Occipital lobe (tissue), 2 donors: Measurements from ENCODE around the gene UBL3. TPM values are rescaled to one million over a fixed set of nuclear protein-coding genes. Genes with fewer than 3 reads are reported as not detected.
A peak's percentile ranks its signal among the peaks of the same experiment; 100 is the strongest.

ENCODE experiments used
- DNase-seq: peaks from one replicate; lab custom pipeline; 2025; lab: John Stamatoyannopoulos, UW
- total RNA-seq: library from RNA; depleted of rRNA; stranded (reverse); fragments of >200 nt; gene quantifications from one replicate; pipeline ENCODE4 v1.2.3, GENCODE V29; 2014

Gene UBL3, protein sequence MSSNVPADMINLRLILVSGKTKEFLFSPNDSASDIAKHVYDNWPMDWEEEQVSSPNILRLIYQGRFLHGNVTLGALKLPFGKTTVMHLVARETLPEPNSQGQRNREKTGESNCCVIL
- 75.5 TPM for total RNA-seq

DNA sequence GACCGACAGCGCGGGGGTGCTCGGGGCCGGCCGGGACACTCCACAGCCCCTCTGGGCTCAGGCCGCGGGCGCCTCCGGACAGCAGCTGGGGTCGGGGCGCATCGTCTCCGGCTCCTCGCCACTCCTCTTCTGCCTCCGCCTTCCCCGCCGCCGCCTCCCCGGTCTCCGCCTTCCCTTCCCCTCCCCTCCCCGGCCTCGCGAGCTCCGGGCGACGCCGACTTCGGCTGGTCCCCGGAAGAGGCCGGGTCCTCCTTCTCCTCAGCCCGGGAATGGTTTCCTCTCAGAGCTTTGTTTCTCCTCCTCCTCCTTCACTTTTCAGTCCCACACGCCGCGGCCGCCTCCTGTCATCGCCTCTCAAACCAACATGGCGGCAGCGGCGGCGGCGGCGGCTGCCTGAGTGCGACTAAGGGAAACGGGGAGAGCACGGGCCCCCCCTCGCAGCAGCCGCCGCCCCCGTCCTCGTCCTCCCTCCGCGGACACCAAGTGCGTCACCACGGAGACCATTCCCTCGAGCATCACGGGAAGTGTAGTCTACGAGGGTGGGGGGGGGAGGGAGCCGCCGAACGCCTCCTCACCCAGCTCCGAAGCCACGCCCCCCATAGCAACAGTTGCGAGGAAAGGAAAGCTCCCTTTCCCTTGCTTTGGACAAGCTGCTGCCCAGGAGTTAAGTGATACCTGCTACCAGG, at the start of gene UBL3:
UBL3 (minus strand) TSS at position 405 of the 686 bp plus-strand sequence. CDS start 1,079 bp downstream, outside the sequence.
- DNase-seq, result peak; percentile 95

DNA sequence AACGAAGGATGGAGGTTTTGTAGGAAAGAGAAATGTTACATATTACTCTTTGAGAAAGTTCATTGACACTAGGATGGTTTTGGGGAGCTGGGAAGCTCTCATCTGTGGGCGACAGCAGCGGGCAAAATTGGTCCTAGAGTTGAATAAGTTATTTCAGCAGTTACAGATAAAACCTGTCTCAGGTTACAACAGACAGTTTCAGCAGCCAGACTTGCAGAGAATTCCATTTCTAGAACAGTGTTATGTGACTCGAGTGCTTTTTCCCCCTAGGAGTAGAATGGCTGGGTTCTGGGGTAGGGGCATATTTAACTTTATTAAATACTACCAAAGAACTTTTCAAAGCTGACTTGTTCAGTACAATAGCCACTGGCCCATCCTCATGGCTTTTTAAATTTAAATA, 46.7 kb upstream of the UBL3 start:
- no peak for DNase-seq

DNA sequence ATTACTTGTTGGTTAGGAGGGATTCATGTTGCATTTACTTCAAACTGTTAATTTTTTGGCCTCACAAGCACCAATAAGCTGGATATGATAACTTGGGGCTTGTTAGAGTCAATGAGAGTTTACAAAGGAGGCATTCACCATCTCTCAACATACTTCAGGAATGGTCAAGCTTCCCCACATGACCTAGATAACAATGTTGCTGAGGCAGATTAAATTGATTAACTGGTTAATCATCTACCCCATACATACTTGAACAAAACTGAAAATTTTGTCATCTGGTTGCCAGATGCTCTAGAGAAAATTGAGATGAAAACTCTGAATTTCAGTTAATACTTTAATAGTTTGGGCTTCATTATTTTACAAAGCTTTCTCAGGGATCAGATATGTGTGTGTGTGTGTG, 43.0 kb upstream of the UBL3 start:
- DNase-seq, result no peak

DNA sequence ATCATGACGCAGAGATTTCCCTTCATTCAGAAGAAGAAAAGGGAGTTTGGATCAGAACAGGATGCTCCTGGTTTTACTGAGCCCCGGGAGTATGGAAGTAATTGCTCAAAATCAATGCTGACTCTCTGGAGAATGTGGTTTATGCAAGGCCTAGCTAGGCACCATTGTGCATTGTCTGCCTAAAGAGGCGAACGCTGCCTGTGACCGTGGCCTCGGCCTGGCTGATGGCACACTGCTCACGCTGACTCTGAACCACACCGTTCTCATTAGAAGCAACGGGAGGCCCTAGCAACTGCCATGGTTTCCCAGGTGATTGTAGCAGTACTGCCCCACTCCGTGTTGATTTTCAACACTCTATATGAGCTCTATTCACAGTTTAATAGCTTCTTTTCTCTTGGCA, 41.7 kb upstream of the UBL3 start:
- peak; percentile 18 for DNase-seq

DNA sequence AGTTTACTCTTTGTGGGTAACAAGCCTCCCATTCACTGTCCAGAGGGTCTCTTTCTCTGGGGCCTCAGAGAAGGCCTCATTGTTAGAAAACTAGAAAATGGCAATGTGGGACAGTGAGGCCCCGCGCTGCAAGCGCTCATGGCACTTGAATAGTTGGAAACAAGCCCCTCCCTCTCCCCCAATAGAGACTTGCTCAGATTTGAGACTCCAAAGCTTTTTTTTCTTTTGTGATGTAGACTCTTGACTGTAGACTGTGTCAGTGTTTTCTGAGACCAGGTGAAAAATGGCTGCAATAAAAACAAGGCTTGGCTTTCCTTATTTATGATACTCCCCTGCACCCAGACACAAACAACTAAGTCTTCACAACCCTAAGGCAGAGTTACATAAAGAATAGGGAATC, 38.7 kb upstream of the UBL3 start:
- DNase-seq, result no peak

DNA sequence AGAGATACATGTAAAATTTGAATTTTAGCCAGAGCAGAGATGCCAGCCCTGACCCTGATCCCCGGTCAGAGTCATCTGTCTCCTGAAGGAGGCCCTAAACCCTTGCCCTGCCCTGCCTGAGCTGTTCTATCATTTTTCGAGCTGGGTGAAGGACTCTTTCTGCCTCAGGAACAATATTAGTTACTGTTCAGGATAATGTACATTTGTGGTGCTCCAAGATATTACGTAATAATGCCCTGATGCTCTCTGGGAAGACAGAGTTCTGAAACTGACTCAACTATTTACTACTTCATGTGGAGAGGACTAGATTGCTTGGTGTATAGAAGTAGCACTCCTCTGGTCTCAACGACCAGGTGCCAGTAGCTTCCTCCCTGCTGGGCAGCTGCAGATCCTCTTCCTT, 37.9 kb upstream of the UBL3 start:
- no peak for DNase-seq

DNA sequence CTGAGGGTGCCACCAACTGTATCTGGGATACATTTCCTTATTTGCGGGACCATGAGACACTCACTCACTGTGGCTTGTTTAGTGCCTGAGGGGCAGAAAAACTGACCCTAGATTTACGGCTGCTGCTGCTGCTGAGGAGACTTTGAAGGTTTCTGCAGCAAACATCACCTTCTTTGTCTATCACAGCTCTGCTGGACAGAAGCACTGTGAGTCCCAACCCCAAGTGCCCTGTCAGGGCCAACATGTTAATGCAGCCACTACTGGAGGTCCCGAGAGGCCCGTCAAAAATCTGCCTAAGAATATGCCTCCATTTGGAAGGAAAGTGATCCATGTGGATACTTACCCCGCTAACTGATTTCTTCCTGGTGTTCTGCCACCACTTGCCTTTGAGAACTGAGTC, 37.3 kb upstream of the UBL3 start:
- no peak for DNase-seq

DNA sequence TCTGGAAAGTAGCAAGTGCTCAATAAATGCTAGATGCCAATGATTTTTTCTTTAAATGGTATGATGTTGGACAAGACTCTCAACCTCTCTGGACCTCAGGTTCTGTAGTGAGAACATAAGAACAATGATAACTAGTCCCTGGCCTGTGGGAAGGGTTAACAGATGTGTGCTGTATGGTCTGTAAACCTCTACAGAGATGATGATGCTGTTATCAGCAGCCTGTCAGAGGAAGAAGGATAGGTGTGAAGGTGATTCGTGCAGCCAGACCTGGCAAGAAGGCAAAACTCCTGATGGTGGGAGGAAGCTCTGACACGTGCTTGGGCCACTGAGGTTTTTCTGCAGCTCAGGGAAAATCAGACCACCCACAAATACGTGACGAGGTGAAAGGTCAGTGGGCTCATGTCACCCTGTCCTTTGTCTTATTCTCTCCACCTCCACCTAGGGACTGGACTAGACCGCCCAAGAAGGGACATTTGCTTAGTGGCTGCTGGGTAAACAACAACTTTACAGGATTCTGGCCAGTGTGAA, 36.7 kb upstream of the UBL3 start:
- DNase-seq, result no peak

DNA sequence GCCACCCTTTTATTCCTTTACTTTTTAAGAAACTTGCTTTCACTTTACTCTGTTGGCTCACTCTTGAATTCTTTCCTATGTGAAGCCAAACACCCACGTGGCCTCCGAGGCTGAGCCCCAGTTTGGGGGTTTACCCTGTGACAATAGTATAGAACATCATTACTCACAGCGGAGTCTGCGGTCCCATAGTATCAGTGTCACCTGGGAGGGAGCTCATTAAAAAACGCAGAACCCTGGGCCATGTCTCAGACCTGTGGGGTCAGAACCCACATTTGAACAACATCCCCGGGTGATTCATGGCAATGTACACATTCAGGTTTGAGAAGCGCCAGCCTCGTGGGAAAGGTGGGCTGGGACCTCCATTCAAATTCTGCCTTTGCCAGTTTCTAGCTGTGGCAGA, 36.0 kb upstream of the UBL3 start:
- no peak for DNase-seq

DNA sequence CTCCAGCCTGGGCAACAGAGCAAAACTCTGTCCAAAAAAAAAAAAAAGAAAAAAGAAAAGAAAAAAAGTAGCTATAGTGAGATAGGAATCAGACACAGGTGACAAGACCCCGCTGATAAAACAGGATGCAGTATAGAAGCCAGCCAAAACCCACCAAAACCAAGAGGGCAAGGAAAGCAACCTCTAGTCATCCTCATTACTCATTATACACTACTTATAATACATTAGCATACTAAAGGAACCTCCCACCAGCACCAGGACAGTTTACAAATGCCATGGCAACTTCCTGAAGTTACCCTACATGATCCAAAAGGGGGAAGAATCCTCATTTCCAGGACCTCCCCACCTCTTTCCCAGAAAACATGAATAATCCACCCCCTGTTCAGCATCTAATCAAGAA, 35.6 kb upstream of the UBL3 start:
- no peak for DNase-seq

DNA sequence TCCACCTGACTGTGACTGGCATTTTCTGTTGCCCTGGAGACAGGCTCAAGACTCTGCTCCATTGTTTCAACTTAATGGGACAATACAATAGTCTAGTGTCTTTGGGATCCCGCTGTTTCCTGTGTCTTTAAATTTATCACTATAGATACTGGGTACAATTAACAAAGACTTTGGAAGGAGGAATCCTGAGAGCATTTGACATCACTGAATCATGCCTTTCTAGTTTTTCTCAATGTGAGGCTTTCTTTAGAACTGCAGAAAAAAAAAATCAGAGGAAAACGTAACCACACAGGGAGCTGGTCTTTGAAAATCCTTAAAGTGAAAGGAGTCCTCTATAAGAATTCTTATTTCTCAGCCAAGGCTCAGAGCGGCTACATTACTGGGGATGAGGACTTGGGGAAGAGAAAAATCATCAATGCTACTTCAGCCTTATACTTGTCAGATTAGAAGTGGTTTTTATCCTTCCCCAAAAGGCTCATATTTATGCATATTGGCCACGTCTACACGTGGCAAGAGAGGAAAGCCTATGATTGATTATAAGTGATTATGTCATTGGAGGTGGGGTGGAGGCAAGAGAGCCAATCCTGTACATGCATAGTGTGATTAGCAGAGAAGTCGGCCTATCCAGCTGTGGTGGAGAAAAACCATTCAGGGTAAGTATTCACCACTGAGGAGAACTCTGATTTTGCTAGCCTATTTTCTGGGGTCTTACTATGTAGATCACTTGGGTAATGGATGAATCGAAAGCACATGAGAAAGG, 34.4 kb upstream of the UBL3 start:
- DNase-seq, result no peak

DNA sequence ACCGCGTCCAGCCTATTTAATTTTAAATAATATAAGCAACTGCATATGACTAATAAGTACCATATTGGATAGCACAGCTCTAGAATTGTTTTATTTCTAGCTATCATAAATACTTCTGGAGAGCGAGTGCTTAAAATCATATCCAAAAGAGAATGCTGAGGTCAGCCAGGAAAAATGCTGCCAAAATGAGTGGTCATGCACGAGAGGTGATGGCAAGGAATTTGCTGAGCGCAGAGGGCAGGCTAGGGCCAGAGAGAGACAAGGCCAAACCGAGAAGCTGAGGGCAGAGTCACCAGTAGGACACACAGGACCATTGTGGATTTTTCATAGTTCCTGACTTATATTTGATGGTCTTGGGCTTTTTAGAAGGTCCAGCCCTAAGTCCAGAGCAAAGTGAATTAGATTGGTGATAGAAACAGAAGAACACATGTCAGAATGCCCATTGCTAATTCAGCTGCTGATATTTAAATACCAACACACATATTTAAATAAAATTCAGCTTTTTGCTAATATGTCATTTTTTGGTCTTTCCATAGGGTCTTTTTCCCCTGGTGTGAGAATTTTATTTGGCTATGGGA, 33.6 kb upstream of the UBL3 start:
- DNase-seq, result no peak

DNA sequence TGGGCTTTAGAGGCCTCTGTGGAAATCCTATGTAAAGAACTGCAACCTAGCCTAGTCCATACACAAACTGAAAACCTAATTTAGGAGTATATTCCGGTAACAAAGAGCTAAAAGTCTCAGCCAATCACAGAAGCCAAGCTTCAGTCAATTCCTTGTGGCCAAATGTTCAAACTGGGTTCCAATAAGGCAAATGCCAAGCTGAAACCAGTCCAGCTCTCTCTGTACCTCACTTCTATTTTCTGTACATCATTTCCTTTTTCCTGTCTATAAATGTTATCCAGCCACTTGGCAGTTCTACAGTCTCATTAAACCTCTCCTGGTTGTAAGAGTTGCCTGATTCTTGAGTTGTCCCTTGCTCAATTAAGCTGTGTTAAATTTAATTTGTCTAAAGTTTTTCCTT, 31.7 kb upstream of the UBL3 start:
- no peak for DNase-seq

DNA sequence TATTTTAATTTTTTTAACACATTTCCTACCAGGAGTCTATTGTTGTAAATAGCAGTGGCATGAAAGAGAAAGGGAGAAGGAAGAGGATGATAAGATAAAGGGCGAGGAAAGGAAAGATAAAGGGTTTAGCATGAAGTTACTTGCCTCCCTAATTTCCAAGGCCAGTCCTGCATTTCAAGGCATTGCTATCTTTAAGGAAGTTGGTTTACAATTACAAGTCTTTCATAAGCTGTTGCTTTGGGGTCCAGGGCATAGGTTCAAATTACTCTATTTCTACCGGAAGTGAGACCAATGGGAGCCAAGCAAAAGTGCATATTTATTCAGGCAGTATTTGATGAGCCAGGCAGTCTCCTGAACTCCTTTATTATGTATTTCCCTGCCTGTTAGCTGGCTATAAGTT, 27.7 kb upstream of the UBL3 start:
- no peak for DNase-seq

DNA sequence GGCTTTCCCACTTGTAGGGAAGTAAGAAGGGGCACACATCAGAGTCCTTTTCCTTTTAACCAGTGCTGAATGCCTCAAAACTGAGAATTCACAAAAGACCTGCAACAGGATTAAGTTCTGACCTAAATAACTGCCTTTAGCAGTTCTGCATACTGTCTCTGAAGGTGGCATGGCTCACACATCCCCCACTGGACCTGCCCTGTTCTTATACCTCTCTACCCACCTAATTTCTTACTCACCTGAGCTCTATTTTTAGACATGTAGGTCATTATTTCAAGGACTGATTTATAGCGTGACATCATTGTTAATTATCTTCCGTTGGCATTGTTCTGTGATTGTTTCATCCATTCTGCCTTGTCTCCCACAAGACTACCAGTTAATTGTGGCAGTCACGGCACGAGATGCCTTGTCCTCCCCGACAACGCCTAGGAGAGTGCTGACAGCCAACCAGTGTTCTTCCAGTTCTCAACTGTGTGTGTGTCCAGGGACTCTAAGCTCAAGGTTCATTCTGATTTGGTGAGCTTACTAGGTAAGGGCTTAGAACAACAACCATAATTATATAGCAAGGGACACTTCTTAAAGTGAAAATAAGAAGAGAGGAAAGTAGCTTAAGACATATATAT, 27.1 kb upstream of the UBL3 start:
- DNase-seq, result no peak

DNA sequence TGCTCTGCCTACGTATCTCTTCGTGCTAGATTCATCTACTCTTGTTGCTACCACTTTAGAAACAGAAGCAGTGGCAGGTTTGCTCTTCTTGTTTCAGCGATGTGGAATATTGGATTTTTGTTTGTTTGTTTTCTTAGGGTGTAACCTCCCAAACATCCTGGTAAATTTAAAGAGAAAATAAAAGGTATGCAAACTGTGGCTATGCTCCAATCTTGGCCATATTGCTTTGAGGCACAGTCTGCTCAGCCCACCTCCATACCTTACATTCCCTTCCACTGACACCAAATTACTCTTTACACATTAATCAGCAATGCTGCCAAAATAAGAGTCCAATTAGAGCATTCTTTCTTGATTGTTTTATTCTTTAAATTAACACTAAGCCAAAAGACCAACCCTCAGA, 25.2 kb upstream of the UBL3 start:
- no peak for DNase-seq

DNA sequence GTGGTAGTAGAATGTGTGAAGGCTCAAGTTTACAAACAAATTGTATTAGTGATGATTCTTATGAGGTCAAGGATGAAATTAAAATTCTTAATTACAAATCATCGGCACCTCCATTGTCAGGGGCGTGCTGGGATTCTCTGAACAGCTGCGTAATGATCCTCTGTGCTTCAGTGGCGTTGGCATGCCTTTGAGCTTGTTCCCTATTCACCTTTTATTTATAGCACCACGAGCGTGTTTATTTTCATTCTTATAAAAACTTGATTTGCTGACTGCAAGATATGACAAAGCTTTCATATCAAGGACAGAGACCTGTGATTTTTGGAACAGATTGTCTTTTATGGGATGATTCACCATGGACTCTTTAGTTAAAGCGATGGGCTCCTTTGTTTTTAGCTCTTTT, 18.2 kb upstream of the UBL3 start:
- no peak for DNase-seq

DNA sequence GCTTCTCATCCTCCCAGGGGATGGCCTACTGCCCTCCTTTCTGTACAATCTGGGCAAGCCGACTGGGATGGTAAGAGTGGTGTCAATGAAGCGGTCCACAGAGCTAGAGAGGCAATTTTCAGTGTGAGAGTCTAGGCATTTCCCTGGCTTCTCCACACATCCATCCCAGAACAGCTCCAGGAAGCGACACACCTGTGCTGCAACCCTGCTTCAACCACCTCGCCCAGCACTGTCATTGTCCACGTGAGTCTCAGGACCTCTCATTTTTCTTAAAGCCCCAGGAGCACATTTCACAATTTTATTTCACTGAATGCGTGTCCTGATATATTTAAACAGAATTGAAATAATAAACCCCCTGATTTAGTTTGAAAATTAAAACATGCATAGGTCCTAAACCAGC, 15.5 kb upstream of the UBL3 start:
- DNase-seq, result no peak

DNA sequence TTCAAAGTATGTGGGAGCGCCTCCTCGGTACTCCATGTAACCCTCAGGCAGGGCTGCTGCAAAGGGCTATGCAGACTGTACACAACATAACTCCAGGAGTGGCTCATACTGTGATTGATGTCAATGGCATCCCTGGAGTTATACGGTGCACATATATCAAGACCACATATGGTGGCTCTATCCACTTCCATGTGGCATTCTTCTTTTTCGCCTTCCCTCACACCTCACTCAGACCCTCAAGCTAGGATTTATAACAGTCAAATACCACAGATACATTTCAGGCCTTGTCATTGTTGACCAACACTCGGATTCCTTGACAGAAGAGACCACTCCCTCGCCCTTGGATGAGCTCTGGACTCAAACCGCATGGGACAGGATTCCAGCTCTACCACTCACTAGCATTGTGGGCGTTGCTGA, 11.3 kb upstream of the UBL3 start:
- no peak for DNase-seq

DNA sequence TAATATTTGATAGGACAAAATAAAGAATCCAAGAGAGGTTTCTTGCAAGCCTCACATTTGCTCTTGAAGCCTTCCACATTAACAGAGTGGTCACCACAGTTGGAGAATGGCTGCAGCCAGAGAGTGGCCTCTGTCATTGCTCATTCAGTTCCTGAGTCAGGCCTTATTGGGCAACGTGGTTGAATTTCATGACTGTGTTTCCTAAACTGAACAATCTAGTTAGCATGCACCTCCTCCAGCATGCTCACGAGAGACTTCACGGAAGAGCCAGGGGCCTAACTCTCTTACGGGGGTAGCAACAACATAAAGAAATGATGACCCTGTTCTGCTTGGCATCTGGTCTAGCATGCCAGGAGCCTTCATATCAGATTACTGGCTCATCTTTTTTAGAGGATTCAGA, 9.6 kb upstream of the UBL3 start:
- no peak for DNase-seq

DNA sequence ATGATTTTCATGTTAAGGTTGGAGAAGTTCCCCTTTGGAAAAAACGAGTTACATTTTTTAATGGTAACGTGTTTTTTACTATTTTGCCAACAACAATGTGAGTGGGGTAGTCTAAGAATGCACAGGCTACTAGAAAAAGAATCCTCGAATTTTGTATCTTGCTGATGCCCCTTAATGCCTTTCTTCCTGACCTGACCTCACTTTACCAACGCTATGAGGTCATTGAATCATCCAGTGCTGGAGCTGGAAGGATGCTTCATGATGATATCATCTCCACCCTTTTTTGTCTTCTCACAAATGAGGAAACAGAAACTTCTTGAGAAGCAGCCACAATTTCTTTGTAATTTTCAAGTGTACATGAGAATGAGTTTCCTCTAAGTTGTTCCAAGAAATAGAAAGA, 8.2 kb upstream of the UBL3 start:
- no peak for DNase-seq

DNA sequence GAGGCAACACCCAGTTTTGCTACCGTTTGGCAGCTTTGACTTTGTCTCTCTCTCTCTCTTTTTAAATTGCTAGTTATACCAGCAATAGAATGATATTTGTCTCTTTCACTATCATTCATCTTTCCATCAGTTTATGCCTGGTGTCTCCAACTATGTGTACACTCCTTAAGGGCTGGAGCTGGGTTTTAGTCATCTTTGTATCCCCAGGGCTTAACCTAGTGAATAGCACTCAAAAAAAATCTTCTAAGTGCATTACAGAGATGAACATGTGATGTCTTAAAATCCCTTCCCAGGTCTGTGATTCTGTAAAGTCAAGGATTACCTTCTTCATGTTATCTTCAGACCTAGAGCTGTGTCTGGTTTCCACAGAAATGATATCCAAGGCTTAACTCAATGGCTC, 7.8 kb upstream of the UBL3 start:
- DNase-seq, result no peak
